Sigmoid colon (tissue), 4 donors: ENCODE results near the gene FBXL7.

Source experiments
- CTCF ChIP-seq, 4 experiments: fragments of 450-650 bp in 3 of 4; fragments of 200-600 bp in 1 of 4; IDR thresholded peaks; one replicate each; pipeline ENCODE4 v1.5.1; 2016 to 2019; ENCODE audit warnings: antibody characterized with exemption in 4 of 4, mild to moderate bottlenecking in 3 of 4, moderate library complexity in 2 of 4
- POLR2AphosphoS5 ChIP-seq, 4 donors: sonication (generic); formaldehyde crosslinking; IDR thresholded peaks; one replicate each; pipeline ENCODE4 v1.6.1; 2017; ENCODE audit warnings: antibody characterized with exemption in 4 of 4

- no peak for TF ChIP-seq CTCF (IDR thresholded peaks at IDR 0.05)
- no peak for TF ChIP-seq POLR2AphosphoS5 (IDR thresholded peaks at IDR 0.05)
These were observed 202.1 kb downstream of the FBXL7 start for GRCh38 chr5:15702102-15702501.
